OCI-LY7 (cell line): ENCODE results near the gene PABPN1L. TPM values are rescaled to one million over a fixed set of nuclear protein-coding genes. Genes with fewer than 3 reads are reported as not detected.

Source experiments
- BruUV-seq: library from RNA; stranded (reverse); fragments of 400-500 nt; replicated peaks from 2 replicates; lab custom pipeline; 2021; lab: Mats Ljungman, UMichigan
- CTCF ChIA-PET: fragments of 300-600 bp; sonication (Branson Sonifier 250); formaldehyde crosslinking; loops from one replicate; lab custom pipeline; 2022; ENCODE audit warnings: antibody characterized with exemption; ENCODE audit not compliant: unreplicated experiment; lab: Charles Lee
- POLR2A ChIA-PET: fragments of 300-600 bp; sonication (Branson Sonifier 250); formaldehyde crosslinking; loops from one replicate; lab custom pipeline; 2022; ENCODE audit warnings: antibody characterized with exemption; lab: Charles Lee
- DNase-seq: peaks from one replicate; pipeline ENCODE4 v3.0.0-alpha.2; 2015; ENCODE audit warnings: low spot score
- H2AFZ ChIP-seq: fragments of 200-600 bp; sonication (generic), shearing (Covaris generic); 2 replicates; pipeline ENCODE4 v1.6.1; 2014; ENCODE audit warnings: mild to moderate bottlenecking, antibody characterized with exemption, low read length, moderate library complexity
- H3K27ac ChIP-seq: fragments of 200-600 bp; sonication (generic); 2 replicates; pipeline ENCODE4 v1.5.1; 2014; ENCODE audit warnings: mixed run types, low read depth, mild to moderate bottlenecking, moderate library complexity, low read length, inconsistent platforms; ENCODE audit not compliant: poor library complexity, severe bottlenecking
- H3K36me3 ChIP-seq: fragments of 200-600 bp; sonication (generic); 2 replicates; pipeline ENCODE4 v1.6.1; 2014; ENCODE audit warnings: mild to moderate bottlenecking, antibody characterized with exemption, low read length, moderate library complexity, mixed read lengths; ENCODE audit not compliant: insufficient read depth
- H3K4me1 ChIP-seq: fragments of 200-600 bp; sonication (generic); 2 replicates; pipeline ENCODE4 v1.5.1; 2014; ENCODE audit warnings: mild to moderate bottlenecking, low read length; ENCODE audit not compliant: insufficient read depth, poor library complexity, severe bottlenecking
- H3K4me2 ChIP-seq: fragments of 200-600 bp; sonication (generic); 2 replicates; pipeline ENCODE4 v1.6.1; 2014; ENCODE audit warnings: mild to moderate bottlenecking, low read length
- H3K4me3 ChIP-seq: fragments of 200-600 bp; sonication (generic); 2 replicates; pipeline ENCODE4 v1.5.1; 2014; ENCODE audit warnings: mild to moderate bottlenecking, low read depth, low read length; ENCODE audit not compliant: poor library complexity, severe bottlenecking
- H3K79me2 ChIP-seq: fragments of 200-600 bp; sonication (generic); 2 replicates; pipeline ENCODE4 v1.6.1; 2016; ENCODE audit warnings: low read depth, mild to moderate bottlenecking, low read length, moderate library complexity, mixed read lengths; ENCODE audit not compliant: insufficient read depth
- H3K9me2 ChIP-seq: fragments of 200-600 bp; sonication (generic); 2 replicates; pipeline ENCODE4 v1.6.1; 2016; ENCODE audit warnings: mild to moderate bottlenecking, low read length, mixed read lengths; ENCODE audit not compliant: insufficient read depth
- H3K9me3 ChIP-seq: fragments of 200-600 bp; sonication (generic); 2 replicates; pipeline ENCODE4 v1.6.1; 2014; ENCODE audit warnings: mild to moderate bottlenecking, mixed run types, low read length, mixed read lengths
- H4K20me1 ChIP-seq: fragments of 200-600 bp; sonication (generic); 2 replicates; pipeline ENCODE4 v1.6.1; 2014; ENCODE audit warnings: mild to moderate bottlenecking, antibody characterized with exemption, low read length, moderate library complexity, mixed read lengths; ENCODE audit not compliant: insufficient read depth
- EZH2phosphoT487 ChIP-seq: fragments of 200-600 bp; sonication (generic); IDR thresholded peaks from 2 replicates; pipeline ENCODE4 v1.6.1; 2018; ENCODE audit warnings: low read depth, borderline replicate concordance, mild to moderate bottlenecking, mixed run types, antibody characterized with exemption, low read length, moderate library complexity, mixed read lengths
- intact Hi-C: fragments of 100-400 bp; cut with micrococcal nuclease; formaldehyde crosslinking; loops from one replicate; pipeline ENCODE4 v1.10.0; 2022; ENCODE audit not compliant: unreplicated experiment
- total RNA-seq, 2 experiments: library from RNA; depleted of rRNA in 1 of 2; stranded (reverse); fragments of >200 nt in 1 of 2; shearing (Covaris generic) in 1 of 2; gene quantifications; 2 replicates each; pipeline ENCODE4 v1.2.3, GENCODE V29; 2014 to 2022
- TF ChIP-seq, protein P1 (sequence below): fragments of 200-600 bp; sonication (generic); conservative IDR thresholded peaks from 2 replicates; pipeline ENCODE4 v1.5.1; 2014; ENCODE audit warnings: mild to moderate bottlenecking, antibody characterized with exemption, low read length, moderate library complexity, mixed read lengths

The PABPN1L gene
- total RNA-seq, 2 experiments from 2014 or later: 0.38 TPM; not detected in 1

DNA sequence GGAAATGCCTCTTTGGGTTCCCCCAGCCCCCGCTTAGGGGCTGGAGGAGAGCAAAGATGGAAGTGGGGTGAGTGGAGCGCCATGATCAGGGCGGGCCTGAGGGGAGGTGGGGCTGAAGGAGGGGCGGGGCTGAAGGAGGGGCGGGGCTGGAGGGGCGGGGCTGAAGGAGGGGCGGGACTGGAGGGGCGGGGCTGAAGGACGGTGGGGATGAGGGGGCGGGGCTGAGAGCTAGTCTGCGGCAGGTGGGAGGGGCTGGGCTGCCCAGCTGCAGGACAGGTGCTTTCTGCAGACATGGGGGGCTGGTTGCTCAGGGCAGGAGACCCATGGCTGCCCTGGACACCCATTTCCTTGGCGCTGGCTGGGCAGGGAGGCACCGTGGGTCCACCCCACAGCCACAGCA lies 39.1 kb upstream of the PABPN1L start:
- no peak for TF ChIP-seq EZH2phosphoT487
- TF ChIP-seq, protein P1, sequence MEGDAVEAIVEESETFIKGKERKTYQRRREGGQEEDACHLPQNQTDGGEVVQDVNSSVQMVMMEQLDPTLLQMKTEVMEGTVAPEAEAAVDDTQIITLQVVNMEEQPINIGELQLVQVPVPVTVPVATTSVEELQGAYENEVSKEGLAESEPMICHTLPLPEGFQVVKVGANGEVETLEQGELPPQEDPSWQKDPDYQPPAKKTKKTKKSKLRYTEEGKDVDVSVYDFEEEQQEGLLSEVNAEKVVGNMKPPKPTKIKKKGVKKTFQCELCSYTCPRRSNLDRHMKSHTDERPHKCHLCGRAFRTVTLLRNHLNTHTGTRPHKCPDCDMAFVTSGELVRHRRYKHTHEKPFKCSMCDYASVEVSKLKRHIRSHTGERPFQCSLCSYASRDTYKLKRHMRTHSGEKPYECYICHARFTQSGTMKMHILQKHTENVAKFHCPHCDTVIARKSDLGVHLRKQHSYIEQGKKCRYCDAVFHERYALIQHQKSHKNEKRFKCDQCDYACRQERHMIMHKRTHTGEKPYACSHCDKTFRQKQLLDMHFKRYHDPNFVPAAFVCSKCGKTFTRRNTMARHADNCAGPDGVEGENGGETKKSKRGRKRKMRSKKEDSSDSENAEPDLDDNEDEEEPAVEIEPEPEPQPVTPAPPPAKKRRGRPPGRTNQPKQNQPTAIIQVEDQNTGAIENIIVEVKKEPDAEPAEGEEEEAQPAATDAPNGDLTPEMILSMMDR: no peak
- peaks cover 5% of the 10 kb centered on the region for H3K4me1 ChIP-seq
- H3K4me2 ChIP-seq: no peak overlapping the region
- intact Hi-C loops: no loop called here
- H3K4me3 ChIP-seq: no peak overlapping the region
- no peaks in the 10 kb centered on the region for H3K79me2 ChIP-seq
- H2AFZ ChIP-seq: no peak overlapping the region
- no peak overlapping the region for H3K27ac ChIP-seq
- DNase-seq: peak; percentile 60
- no peaks in the 10 kb centered on the region for H3K9me2 ChIP-seq
- ChIA-PET CTCF (no interaction called here), POLR2A (no interaction called here)
- no TSS peak for BruUV-seq
- no peaks in the 10 kb centered on the region for H4K20me1 ChIP-seq
- H3K9me3 ChIP-seq: no peaks in the 10 kb centered on the region
- no peaks in the 10 kb centered on the region for H3K36me3 ChIP-seq

DNA sequence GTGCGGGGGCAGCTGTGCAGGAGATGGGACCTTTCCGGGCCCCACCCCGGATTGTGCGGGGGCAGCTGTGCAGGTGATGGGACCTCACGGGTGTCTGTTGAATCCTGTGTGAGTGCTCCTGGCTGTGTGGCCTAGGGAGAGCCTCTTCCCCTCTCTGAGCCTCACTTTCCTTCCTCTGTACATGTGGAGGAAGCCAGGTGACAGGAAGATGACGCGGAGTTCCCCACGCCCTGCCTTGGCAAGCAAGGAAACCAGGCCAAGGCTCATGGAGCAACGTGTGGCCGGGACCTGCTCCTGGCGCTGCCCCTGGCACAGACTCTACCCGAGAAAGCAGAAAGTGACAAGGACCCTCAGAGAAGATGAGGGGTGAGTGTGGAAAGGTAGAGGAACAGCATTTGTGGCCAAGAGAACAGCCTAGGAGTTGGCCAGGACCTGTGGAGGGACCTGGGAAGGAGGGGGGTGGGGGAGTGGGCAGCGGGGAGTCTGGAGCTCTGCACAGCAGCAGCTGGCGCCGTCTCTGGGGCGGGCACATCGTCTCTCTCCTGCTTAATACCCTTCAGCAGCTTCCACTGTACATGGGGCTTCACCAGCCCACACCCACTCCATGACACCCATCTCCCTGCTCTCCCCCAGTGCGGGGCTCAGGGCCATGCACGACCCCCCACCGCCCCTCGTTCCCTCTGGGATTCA lies 38.4 kb upstream of the PABPN1L start:
- Histone ChIP-seq H3K9me3 (no peaks in the 10 kb centered on the region), H3K27ac (no peak overlapping the region), H2AFZ (no peak overlapping the region), H3K4me3 (no peak overlapping the region), H3K9me2 (no peaks in the 10 kb centered on the region), H4K20me1 (no peaks in the 10 kb centered on the region), H3K79me2 (no peaks in the 10 kb centered on the region), H3K36me3 (no peaks in the 10 kb centered on the region), H3K4me2 (no peak overlapping the region), H3K4me1 (peaks cover 5% of the 10 kb centered on the region)
- TF ChIP-seq, protein P1: no peak
- TF ChIP-seq EZH2phosphoT487: no peak
- CTCF ChIA-PET: no interaction called here
- intact Hi-C loops: no loop called here
- POLR2A ChIA-PET: no interaction called here
- BruUV-seq: no TSS peak
- no peak for DNase-seq

DNA sequence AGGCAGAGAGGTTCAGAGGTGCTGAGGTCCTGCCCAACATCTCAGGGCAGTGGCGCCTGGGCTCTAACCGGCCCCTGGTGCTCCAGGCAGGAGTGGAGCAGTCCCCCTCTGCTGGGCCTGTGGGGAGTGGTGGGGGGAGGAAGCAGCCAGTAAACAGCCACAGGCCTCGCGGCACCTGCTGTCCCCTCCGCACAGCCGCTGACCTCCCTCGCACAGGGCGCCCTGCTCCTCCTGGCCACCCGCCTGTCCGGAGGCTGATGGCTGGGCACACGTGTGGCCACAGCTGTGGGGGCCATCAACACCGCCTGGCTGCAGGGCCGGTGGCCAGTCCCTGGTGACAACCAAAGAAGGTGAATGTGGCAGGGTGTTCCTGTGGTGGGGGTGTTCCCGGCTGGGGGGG lies 36.8 kb upstream of the PABPN1L start:
- intact Hi-C loops: no loop called here
- CTCF ChIA-PET: no interaction called here
- no peaks in the 10 kb centered on the region for H3K79me2 ChIP-seq
- no peaks in the 10 kb centered on the region for H3K9me3 ChIP-seq
- no peaks in the 10 kb centered on the region for H3K9me2 ChIP-seq
- no peak overlapping the region for H3K4me2 ChIP-seq
- TF ChIP-seq, protein P1: no peak
- no peak for TF ChIP-seq EZH2phosphoT487
- H3K4me1 ChIP-seq: peaks cover 5% of the 10 kb centered on the region
- no peak overlapping the region for H3K4me3 ChIP-seq
- no peak overlapping the region for H2AFZ ChIP-seq
- no peak overlapping the region for H3K27ac ChIP-seq
- H3K36me3 ChIP-seq: no peaks in the 10 kb centered on the region
- no TSS peak for BruUV-seq
- DNase-seq: no peak
- no peaks in the 10 kb centered on the region for H4K20me1 ChIP-seq
- POLR2A ChIA-PET: no interaction called here
